Osteoblast (primary cell): ENCODE results near the gene DLG2. TPM values are rescaled to one million over a fixed set of nuclear protein-coding genes. Genes with fewer than 3 reads are reported as not detected.

ENCODE experiments used
- DNase-seq: peaks from one replicate; pipeline ENCODE4 v3.0.0; 2011; ENCODE audit warnings: low spot score, mixed read lengths; ENCODE audit not compliant: insufficient read length; ENCODE audit errors: missing footprints
- H2AFZ ChIP-seq: 2 replicates; pipeline ENCODE4 v1.6.0; 2011; ENCODE audit warnings: mild to moderate bottlenecking, low read length
- H3K27ac ChIP-seq: 2 replicates; pipeline ENCODE4 v1.5.1; 2011; ENCODE audit warnings: mild to moderate bottlenecking, low read depth, low read length, moderate library complexity
- H3K27me3 ChIP-seq: 2 replicates; pipeline ENCODE4 v1.6.0; 2012; ENCODE audit warnings: mild to moderate bottlenecking, control low read depth, inconsistent platforms, low read length, moderate library complexity; ENCODE audit not compliant: insufficient read depth
- H3K36me3 ChIP-seq: 2 replicates; pipeline ENCODE4 v1.5.1; 2011; ENCODE audit warnings: mild to moderate bottlenecking, low read length, control low read depth, moderate library complexity; ENCODE audit not compliant: insufficient read depth
- H3K4me1 ChIP-seq: 2 replicates; pipeline ENCODE4 v1.5.1; 2011; ENCODE audit warnings: mild to moderate bottlenecking, low read length, control low read depth, moderate library complexity; ENCODE audit not compliant: insufficient read depth
- H3K4me2 ChIP-seq: 2 replicates; pipeline ENCODE4 v1.6.0; 2011; ENCODE audit warnings: mild to moderate bottlenecking, low read length; ENCODE audit not compliant: insufficient read depth
- H3K4me3 ChIP-seq: fragments of 200-600 bp; sonication (generic); 3 replicates; pipeline ENCODE4 v1.5.1; 2012; ENCODE audit warnings: mild to moderate bottlenecking, low read length, inconsistent platforms; ENCODE audit not compliant: insufficient read depth
- H3K79me2 ChIP-seq: 2 replicates; pipeline ENCODE4 v1.6.0; 2012; ENCODE audit warnings: mild to moderate bottlenecking, low read length, control low read depth, inconsistent platforms; ENCODE audit not compliant: insufficient read depth
- H3K9me3 ChIP-seq: 2 replicates; pipeline ENCODE4 v1.5.1; 2011; ENCODE audit warnings: low read depth, low read length, control low read depth
- H4K20me1 ChIP-seq: 2 replicates; pipeline ENCODE4 v1.6.0; 2012; ENCODE audit warnings: mild to moderate bottlenecking, low read length, control low read depth; ENCODE audit not compliant: insufficient read depth
- total RNA-seq: library from RNA; depleted of rRNA; stranded (reverse); fragments of >200 nt; gene quantifications from 2 replicates; pipeline ENCODE4 v1.2.3, GENCODE V29; 2012
- TF ChIP-seq, protein P1 (sequence below): IDR thresholded peaks from 2 replicates; pipeline ENCODE4 v1.5.1; 2011; ENCODE audit warnings: mild to moderate bottlenecking, low read depth, low read length, moderate library complexity; ENCODE audit errors: extremely low read depth

Gene DLG2
- total RNA-seq, 1 donor, result 3.3 TPM

- Histone ChIP-seq H3K4me1 (no peaks in the 10 kb centered on the region), H3K27ac (no peak overlapping the region), H3K4me2 (no peak overlapping the region), H3K4me3 (no peak overlapping the region), H4K20me1 (no peaks in the 10 kb centered on the region), H3K9me3 (no peaks in the 10 kb centered on the region), H3K36me3 (no peaks in the 10 kb centered on the region), H3K27me3 (peaks cover 7% of the 10 kb centered on the region), H2AFZ (no peak overlapping the region), H3K79me2 (no peaks in the 10 kb centered on the region)
- TF ChIP-seq, protein P1, sequence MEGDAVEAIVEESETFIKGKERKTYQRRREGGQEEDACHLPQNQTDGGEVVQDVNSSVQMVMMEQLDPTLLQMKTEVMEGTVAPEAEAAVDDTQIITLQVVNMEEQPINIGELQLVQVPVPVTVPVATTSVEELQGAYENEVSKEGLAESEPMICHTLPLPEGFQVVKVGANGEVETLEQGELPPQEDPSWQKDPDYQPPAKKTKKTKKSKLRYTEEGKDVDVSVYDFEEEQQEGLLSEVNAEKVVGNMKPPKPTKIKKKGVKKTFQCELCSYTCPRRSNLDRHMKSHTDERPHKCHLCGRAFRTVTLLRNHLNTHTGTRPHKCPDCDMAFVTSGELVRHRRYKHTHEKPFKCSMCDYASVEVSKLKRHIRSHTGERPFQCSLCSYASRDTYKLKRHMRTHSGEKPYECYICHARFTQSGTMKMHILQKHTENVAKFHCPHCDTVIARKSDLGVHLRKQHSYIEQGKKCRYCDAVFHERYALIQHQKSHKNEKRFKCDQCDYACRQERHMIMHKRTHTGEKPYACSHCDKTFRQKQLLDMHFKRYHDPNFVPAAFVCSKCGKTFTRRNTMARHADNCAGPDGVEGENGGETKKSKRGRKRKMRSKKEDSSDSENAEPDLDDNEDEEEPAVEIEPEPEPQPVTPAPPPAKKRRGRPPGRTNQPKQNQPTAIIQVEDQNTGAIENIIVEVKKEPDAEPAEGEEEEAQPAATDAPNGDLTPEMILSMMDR, result no peak
- DNase-seq, result no peak
These were observed 2072.3 kb downstream of the DLG2 start for GRCh38 chr11:83554876-83555275.

GRCh38 chr11:83549984-83550667, 2077.0 kb downstream of the DLG2 start:
- Histone ChIP-seq H3K36me3 (no peaks in the 10 kb centered on the region), H3K4me3 (no peak overlapping the region), H4K20me1 (no peaks in the 10 kb centered on the region), H3K4me1 (no peaks in the 10 kb centered on the region), H3K79me2 (no peaks in the 10 kb centered on the region), H3K27me3 (no peaks in the 10 kb centered on the region), H3K4me2 (no peak overlapping the region), H3K9me3 (no peaks in the 10 kb centered on the region), H3K27ac (no peak overlapping the region), H2AFZ (no peak overlapping the region)
- no peak for DNase-seq
- TF ChIP-seq, protein P1, result no peak

- no peak overlapping the region for H3K4me2 ChIP-seq
- no peaks in the 10 kb centered on the region for H3K36me3 ChIP-seq
- no peak overlapping the region for H3K27ac ChIP-seq
- TF ChIP-seq, protein P1, result no peak
- H3K9me3 ChIP-seq, result no peaks in the 10 kb centered on the region
- no peaks in the 10 kb centered on the region for H3K27me3 ChIP-seq
- DNase-seq, result no peak
- H3K4me1 ChIP-seq, result no peaks in the 10 kb centered on the region
- no peak overlapping the region for H3K4me3 ChIP-seq
- H4K20me1 ChIP-seq, result no peaks in the 10 kb centered on the region
- no peak overlapping the region for H2AFZ ChIP-seq
- H3K79me2 ChIP-seq, result no peaks in the 10 kb centered on the region
These were observed 2080.8 kb downstream of the DLG2 start for GRCh38 chr11:83546368-83546767.

DNA sequence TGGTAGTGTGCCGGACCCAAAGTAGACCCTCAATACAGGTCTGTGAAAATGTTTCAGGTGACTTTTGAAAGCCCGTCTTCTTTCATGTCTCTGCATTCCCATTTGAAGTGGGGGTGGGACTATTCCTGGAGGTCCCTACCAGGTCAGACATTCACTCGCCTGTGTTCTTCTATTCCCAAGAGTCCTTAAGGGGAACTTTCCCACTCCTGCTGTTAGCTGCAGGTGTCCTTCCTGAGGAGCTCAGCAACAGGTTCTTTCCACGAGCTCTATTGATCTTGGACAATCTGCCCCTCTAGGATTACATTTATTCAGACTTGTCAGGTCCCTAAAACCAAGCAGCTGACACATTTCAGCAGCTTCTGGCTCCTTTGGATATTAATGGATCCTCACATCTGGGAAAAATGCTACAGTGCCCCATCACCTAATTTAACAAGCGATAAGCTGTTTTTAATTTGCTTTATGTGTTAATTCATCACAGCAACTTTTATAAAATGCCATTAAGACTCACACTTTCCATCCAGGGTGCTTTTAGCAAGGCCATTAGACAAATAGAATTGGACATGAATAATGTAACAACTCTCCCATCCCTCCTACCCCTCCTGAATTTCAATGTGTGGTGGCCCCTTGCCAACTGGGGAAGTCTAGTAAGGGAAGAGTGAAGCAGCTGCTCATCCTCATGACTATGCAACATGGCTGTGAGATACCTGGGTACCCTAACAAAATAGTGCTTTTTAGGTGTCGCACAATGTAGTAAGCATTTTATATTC, 2081.5 kb downstream of the DLG2 start:
- Histone ChIP-seq H3K4me3 (no peak overlapping the region), H4K20me1 (no peaks in the 10 kb centered on the region), H3K9me3 (no peaks in the 10 kb centered on the region), H3K36me3 (no peaks in the 10 kb centered on the region), H2AFZ (no peak overlapping the region), H3K27ac (no peak overlapping the region), H3K4me1 (no peaks in the 10 kb centered on the region), H3K79me2 (no peaks in the 10 kb centered on the region), H3K4me2 (no peak overlapping the region), H3K27me3 (no peaks in the 10 kb centered on the region)
- DNase-seq, result no peak
- TF ChIP-seq, protein P1, result no peak
